Measurements from ENCODE around the gene GNAS.

The GNAS gene

GRCh38 chr20:58868795-58869194 lies 16.3 kb downstream of the GNAS start:
- Histone ChIP-seq H3K27ac (ENCODE audit: insufficient read depth, low read length, poor library complexity, severe bottlenecking) (no peak overlapping the region), H3K4me3 (ENCODE audit: insufficient read depth, low read depth, low read length, poor library complexity, severe bottlenecking) (no peak overlapping the region), H3K27me3 (replicated peaks; ENCODE audit: control insufficient read depth, insufficient read depth, low read length, poor library complexity, severe bottlenecking) (no peaks in the 10 kb centered on the region), H3K9me3 (ENCODE audit: control insufficient read depth, low read length) (no peaks in the 10 kb centered on the region), H3K36me3 (ENCODE audit: control insufficient read depth, insufficient read depth, low read length) (no peaks in the 10 kb centered on the region), H3K4me1 (ENCODE audit: control insufficient read depth, insufficient read depth, low read length, poor library complexity, severe bottlenecking) (no peaks in the 10 kb centered on the region)
- DNase-seq, result no peak

- Histone ChIP-seq H3K9me3 (ENCODE audit: control insufficient read depth, low read length) (no peaks in the 10 kb centered on the region), H3K27me3 (replicated peaks; ENCODE audit: control insufficient read depth, insufficient read depth, low read length, poor library complexity, severe bottlenecking) (no peaks in the 10 kb centered on the region), H3K27ac (ENCODE audit: insufficient read depth, low read length, poor library complexity, severe bottlenecking) (no peak overlapping the region), H3K4me3 (ENCODE audit: insufficient read depth, low read depth, low read length, poor library complexity, severe bottlenecking) (no peak overlapping the region), H3K4me1 (ENCODE audit: control insufficient read depth, insufficient read depth, low read length, poor library complexity, severe bottlenecking) (no peaks in the 10 kb centered on the region), H3K36me3 (ENCODE audit: control insufficient read depth, insufficient read depth, low read length) (no peaks in the 10 kb centered on the region)
- DNase-seq, result no peak
Observed at GRCh38 chr20:58869662-58870227, 17.2 kb downstream of the GNAS start.

- H3K27ac ChIP-seq (ENCODE audit: insufficient read depth, low read length, poor library complexity, severe bottlenecking), result no peak overlapping the region
- DNase-seq, result peak in 2 of 3 donors; percentile 34 to 45
- no peaks in the 10 kb centered on the region for H3K4me1 ChIP-seq (ENCODE audit: control insufficient read depth, insufficient read depth, low read length, poor library complexity, severe bottlenecking)
- no peaks in the 10 kb centered on the region for H3K27me3 ChIP-seq (replicated peaks; ENCODE audit: control insufficient read depth, insufficient read depth, low read length, poor library complexity, severe bottlenecking)
- H3K36me3 ChIP-seq (ENCODE audit: control insufficient read depth, insufficient read depth, low read length), result no peaks in the 10 kb centered on the region
- H3K9me3 ChIP-seq (ENCODE audit: control insufficient read depth, low read length), result no peaks in the 10 kb centered on the region
- no peak overlapping the region for H3K4me3 ChIP-seq (ENCODE audit: insufficient read depth, low read depth, low read length, poor library complexity, severe bottlenecking)
Observed at GRCh38 chr20:58870293-58871014, 17.9 kb downstream of the GNAS start.

- Histone ChIP-seq H3K36me3 (ENCODE audit: control insufficient read depth, insufficient read depth, low read length) (no peaks in the 10 kb centered on the region), H3K27ac (ENCODE audit: insufficient read depth, low read length, poor library complexity, severe bottlenecking) (no peak overlapping the region), H3K27me3 (replicated peaks; ENCODE audit: control insufficient read depth, insufficient read depth, low read length, poor library complexity, severe bottlenecking) (no peaks in the 10 kb centered on the region), H3K4me3 (ENCODE audit: insufficient read depth, low read depth, low read length, poor library complexity, severe bottlenecking) (no peak overlapping the region), H3K4me1 (ENCODE audit: control insufficient read depth, insufficient read depth, low read length, poor library complexity, severe bottlenecking) (no peaks in the 10 kb centered on the region), H3K9me3 (ENCODE audit: control insufficient read depth, low read length) (no peaks in the 10 kb centered on the region)
- DNase-seq, result no peak
Observed at GRCh38 chr20:58871533-58872102, 19.1 kb downstream of the GNAS start.

GRCh38 chr20:58874469-58874868 lies 22.0 kb downstream of the GNAS start:
- DNase-seq, result no peak
- Histone ChIP-seq H3K27me3 (replicated peaks; ENCODE audit: control insufficient read depth, insufficient read depth, low read length, poor library complexity, severe bottlenecking) (no peaks in the 10 kb centered on the region), H3K4me3 (ENCODE audit: insufficient read depth, low read depth, low read length, poor library complexity, severe bottlenecking) (no peak overlapping the region), H3K9me3 (ENCODE audit: control insufficient read depth, low read length) (no peaks in the 10 kb centered on the region), H3K36me3 (ENCODE audit: control insufficient read depth, insufficient read depth, low read length) (no peaks in the 10 kb centered on the region), H3K4me1 (ENCODE audit: control insufficient read depth, insufficient read depth, low read length, poor library complexity, severe bottlenecking) (peaks cover 8% of the 10 kb centered on the region), H3K27ac (ENCODE audit: insufficient read depth, low read length, poor library complexity, severe bottlenecking) (no peak overlapping the region)

- H3K4me3 ChIP-seq (ENCODE audit: insufficient read depth, low read depth, low read length, poor library complexity, severe bottlenecking), result no peak overlapping the region
- H3K9me3 ChIP-seq (ENCODE audit: control insufficient read depth, low read length), result no peaks in the 10 kb centered on the region
- no peak for DNase-seq
- no peaks in the 10 kb centered on the region for H3K36me3 ChIP-seq (ENCODE audit: control insufficient read depth, insufficient read depth, low read length)
- H3K27ac ChIP-seq (ENCODE audit: insufficient read depth, low read length, poor library complexity, severe bottlenecking), result no peak overlapping the region
- H3K4me1 ChIP-seq (ENCODE audit: control insufficient read depth, insufficient read depth, low read length, poor library complexity, severe bottlenecking), result peaks cover 8% of the 10 kb centered on the region
- H3K27me3 ChIP-seq (replicated peaks; ENCODE audit: control insufficient read depth, insufficient read depth, low read length, poor library complexity, severe bottlenecking), result no peaks in the 10 kb centered on the region
Observed at GRCh38 chr20:58875111-58875510, 22.6 kb downstream of the GNAS start.

- no peak overlapping the region for H3K27ac ChIP-seq (ENCODE audit: insufficient read depth, low read length, poor library complexity, severe bottlenecking)
- DNase-seq, result no peak
- H3K36me3 ChIP-seq (ENCODE audit: control insufficient read depth, insufficient read depth, low read length), result no peaks in the 10 kb centered on the region
- H3K4me3 ChIP-seq (ENCODE audit: insufficient read depth, low read depth, low read length, poor library complexity, severe bottlenecking), result no peak overlapping the region
- H3K4me1 ChIP-seq (ENCODE audit: control insufficient read depth, insufficient read depth, low read length, poor library complexity, severe bottlenecking), result peaks cover 8% of the 10 kb centered on the region
- H3K27me3 ChIP-seq (replicated peaks; ENCODE audit: control insufficient read depth, insufficient read depth, low read length, poor library complexity, severe bottlenecking), result no peaks in the 10 kb centered on the region
- H3K9me3 ChIP-seq (ENCODE audit: control insufficient read depth, low read length), result no peaks in the 10 kb centered on the region
Observed at GRCh38 chr20:58875541-58876134, 23.1 kb downstream of the GNAS start.

GRCh38 chr20:58876437-58876836 lies 23.9 kb downstream of the GNAS start:
- Histone ChIP-seq H3K9me3 (ENCODE audit: control insufficient read depth, low read length) (no peaks in the 10 kb centered on the region), H3K4me1 (ENCODE audit: control insufficient read depth, insufficient read depth, low read length, poor library complexity, severe bottlenecking) (peaks cover 8% of the 10 kb centered on the region), H3K4me3 (ENCODE audit: insufficient read depth, low read depth, low read length, poor library complexity, severe bottlenecking) (no peak overlapping the region), H3K27ac (ENCODE audit: insufficient read depth, low read length, poor library complexity, severe bottlenecking) (no peak overlapping the region), H3K27me3 (replicated peaks; ENCODE audit: control insufficient read depth, insufficient read depth, low read length, poor library complexity, severe bottlenecking) (no peaks in the 10 kb centered on the region), H3K36me3 (ENCODE audit: control insufficient read depth, insufficient read depth, low read length) (no peaks in the 10 kb centered on the region)
- no peak for DNase-seq

- Histone ChIP-seq H3K4me1 (ENCODE audit: control insufficient read depth, insufficient read depth, low read length, poor library complexity, severe bottlenecking) (peaks cover 8% of the 10 kb centered on the region), H3K27me3 (replicated peaks; ENCODE audit: control insufficient read depth, insufficient read depth, low read length, poor library complexity, severe bottlenecking) (no peaks in the 10 kb centered on the region), H3K27ac (ENCODE audit: insufficient read depth, low read length, poor library complexity, severe bottlenecking) (no peak overlapping the region), H3K9me3 (ENCODE audit: control insufficient read depth, low read length) (no peaks in the 10 kb centered on the region), H3K4me3 (ENCODE audit: insufficient read depth, low read depth, low read length, poor library complexity, severe bottlenecking) (no peak overlapping the region), H3K36me3 (ENCODE audit: control insufficient read depth, insufficient read depth, low read length) (no peaks in the 10 kb centered on the region)
- DNase-seq, result no peak
Observed at GRCh38 chr20:58877050-58877975, 24.8 kb downstream of the GNAS start.
